Measurements from ENCODE around the gene TPCN2. TPM values are rescaled to one million over a fixed set of nuclear protein-coding genes. Genes with fewer than 3 reads are reported as not detected.

Gene TPCN2
- total RNA-seq, 1 experiment from 2014 or later, result 28.9 TPM

DNA sequence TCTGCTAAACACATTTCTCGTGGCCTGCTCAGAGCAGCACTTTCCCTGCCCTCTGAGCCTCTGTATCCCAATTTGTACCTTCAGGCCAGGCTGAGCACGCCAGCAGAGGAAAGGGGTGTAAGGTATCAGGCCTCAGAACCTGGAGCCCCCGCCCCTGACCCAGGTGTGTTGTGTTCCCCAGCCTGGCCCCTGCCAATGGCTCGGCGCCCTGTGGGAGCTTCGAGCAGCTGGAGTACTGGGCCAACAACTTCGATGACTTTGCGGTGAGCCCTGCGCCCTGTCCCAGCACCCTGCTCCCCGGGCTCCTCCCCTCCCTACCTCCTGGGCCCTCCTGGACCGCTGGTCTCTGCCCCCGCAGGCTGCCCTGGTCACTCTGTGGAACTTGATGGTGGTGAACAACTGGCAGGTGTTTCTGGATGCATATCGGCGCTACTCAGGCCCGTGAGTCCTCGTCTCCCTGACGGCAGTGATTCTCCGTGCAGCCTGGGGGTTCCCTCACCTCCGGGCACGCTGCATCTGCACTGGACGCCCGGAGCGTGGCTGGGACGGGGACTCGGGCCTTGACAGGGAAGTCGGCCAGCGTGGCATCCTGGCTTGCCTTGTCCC, 36.9 kb downstream of the TPCN2 start:
- ChIA-PET CTCF (interaction anchor here (0.5 to 0.6 kb wide), 2 partner anchors 129 to 480 kb away, joined by 3 read pairs; no protein-coding TSS in a partner anchor), POLR2A (ENCODE audit: low non-redundant PET) (no interaction called here)
- H3K4me1 ChIP-seq (ENCODE audit: insufficient read depth, low read length, poor library complexity, severe bottlenecking), result no peaks in the 10 kb centered on the region
- H3K4me3 ChIP-seq (ENCODE audit: low read depth, low read length, poor library complexity, severe bottlenecking), result no peak overlapping the region
- no TSS peak for BruUV-seq (replicated peaks)
- H3K27ac ChIP-seq (ENCODE audit: low read depth, low read length, poor library complexity, severe bottlenecking), result no peak overlapping the region
- TF ChIP-seq, protein P1, sequence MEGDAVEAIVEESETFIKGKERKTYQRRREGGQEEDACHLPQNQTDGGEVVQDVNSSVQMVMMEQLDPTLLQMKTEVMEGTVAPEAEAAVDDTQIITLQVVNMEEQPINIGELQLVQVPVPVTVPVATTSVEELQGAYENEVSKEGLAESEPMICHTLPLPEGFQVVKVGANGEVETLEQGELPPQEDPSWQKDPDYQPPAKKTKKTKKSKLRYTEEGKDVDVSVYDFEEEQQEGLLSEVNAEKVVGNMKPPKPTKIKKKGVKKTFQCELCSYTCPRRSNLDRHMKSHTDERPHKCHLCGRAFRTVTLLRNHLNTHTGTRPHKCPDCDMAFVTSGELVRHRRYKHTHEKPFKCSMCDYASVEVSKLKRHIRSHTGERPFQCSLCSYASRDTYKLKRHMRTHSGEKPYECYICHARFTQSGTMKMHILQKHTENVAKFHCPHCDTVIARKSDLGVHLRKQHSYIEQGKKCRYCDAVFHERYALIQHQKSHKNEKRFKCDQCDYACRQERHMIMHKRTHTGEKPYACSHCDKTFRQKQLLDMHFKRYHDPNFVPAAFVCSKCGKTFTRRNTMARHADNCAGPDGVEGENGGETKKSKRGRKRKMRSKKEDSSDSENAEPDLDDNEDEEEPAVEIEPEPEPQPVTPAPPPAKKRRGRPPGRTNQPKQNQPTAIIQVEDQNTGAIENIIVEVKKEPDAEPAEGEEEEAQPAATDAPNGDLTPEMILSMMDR (conservative IDR thresholded peaks at IDR 0.05; ENCODE audit: low read depth, low read length), result no peak
- TF ChIP-seq EZH2 (IDR thresholded peaks at IDR 0.05; ENCODE audit: borderline replicate concordance, low read depth, low read length, poor library complexity, severe bottlenecking), result no peak
- intact Hi-C loops (cut with micrococcal nuclease; ENCODE audit: unreplicated experiment), result loop anchor here (5.0 kb wide), 1 partner anchor 133 kb away; no protein-coding TSS in a partner anchor
- no peaks in the 10 kb centered on the region for H3K9me3 ChIP-seq (ENCODE audit: low read depth, low read length, poor library complexity, severe bottlenecking)
- H3K36me3 ChIP-seq (ENCODE audit: insufficient read depth, low read length, poor library complexity, severe bottlenecking), result peaks cover 12% of the 10 kb centered on the region
- DNase-seq (ENCODE audit: low spot score), result no peak
- H3K27me3 ChIP-seq (replicated peaks; ENCODE audit: insufficient read depth, low read depth, low read length, poor library complexity), result no peaks in the 10 kb centered on the region

DNA sequence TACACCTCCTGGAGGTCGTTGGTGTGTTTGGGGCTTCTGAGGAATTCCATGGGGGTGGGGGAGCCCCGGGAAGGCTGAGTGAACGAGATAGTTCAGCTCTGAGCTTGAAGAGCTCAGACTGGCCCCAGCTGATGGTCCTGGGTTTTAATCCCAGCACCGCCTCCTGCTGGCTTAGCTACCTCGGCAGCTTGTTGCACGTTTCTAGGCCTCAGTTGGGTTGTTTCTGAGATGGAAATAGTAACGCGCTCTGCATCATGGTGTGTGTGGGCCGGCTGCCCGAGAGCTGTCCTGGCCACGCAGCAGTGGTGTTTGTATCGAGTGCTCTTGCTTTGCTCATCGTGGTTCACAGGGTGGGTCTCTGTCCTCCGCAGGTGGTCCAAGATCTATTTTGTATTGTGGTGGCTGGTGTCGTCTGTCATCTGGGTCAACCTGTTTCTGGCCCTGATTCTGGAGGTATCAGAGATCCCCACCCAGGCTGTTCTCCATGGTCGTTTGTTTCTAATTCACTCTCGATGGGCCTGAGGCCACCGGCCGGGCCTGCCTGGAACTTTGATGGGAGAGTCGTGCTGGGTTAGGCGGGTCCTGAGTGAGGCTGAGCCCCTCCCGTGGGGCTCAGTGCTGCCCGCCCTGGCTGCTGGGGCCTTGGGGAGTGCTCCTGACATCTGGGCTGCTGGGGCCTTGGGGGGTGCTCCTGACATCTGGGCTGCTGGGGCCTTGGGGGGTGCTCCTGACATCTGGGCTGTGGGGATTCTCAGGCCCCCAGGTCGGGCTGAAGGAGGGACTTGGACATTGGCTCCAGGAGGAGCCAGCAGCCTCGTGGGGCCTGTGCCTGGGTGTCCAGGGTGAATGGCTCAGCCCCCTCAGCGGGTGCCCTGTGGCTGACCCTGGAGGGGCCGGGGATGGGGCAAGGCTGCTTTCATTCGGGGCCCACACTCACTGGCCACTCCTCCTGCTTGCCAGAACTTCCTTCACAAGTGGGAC, 37.7 kb downstream of the TPCN2 start:
- ChIA-PET CTCF (interaction anchor here (0.5 to 0.6 kb wide), 2 partner anchors 130 to 480 kb away, joined by 3 read pairs; no protein-coding TSS in a partner anchor), POLR2A (ENCODE audit: low non-redundant PET) (no interaction called here)
- Histone ChIP-seq H3K4me1 (ENCODE audit: insufficient read depth, low read length, poor library complexity, severe bottlenecking) (no peaks in the 10 kb centered on the region), H3K9me3 (ENCODE audit: low read depth, low read length, poor library complexity, severe bottlenecking) (no peaks in the 10 kb centered on the region), H3K36me3 (ENCODE audit: insufficient read depth, low read length, poor library complexity, severe bottlenecking) (peaks cover 12% of the 10 kb centered on the region), H3K27me3 (replicated peaks; ENCODE audit: insufficient read depth, low read depth, low read length, poor library complexity) (no peaks in the 10 kb centered on the region), H3K27ac (ENCODE audit: low read depth, low read length, poor library complexity, severe bottlenecking) (no peak overlapping the region), H3K4me3 (ENCODE audit: low read depth, low read length, poor library complexity, severe bottlenecking) (no peak overlapping the region)
- no peak for TF ChIP-seq EZH2 (IDR thresholded peaks at IDR 0.05; ENCODE audit: borderline replicate concordance, low read depth, low read length, poor library complexity, severe bottlenecking)
- TF ChIP-seq, protein P1 (conservative IDR thresholded peaks at IDR 0.05; ENCODE audit: low read depth, low read length), result 0 out of 2 replicates have a peak, but pooled peaks have one; percentile 23
- DNase-seq (ENCODE audit: low spot score), result peak; percentile 30
- intact Hi-C loops (cut with micrococcal nuclease; ENCODE audit: unreplicated experiment), result loop anchor here (5.0 kb wide), 1 partner anchor 134 kb away; no protein-coding TSS in a partner anchor
- BruUV-seq (replicated peaks), result no TSS peak

DNA sequence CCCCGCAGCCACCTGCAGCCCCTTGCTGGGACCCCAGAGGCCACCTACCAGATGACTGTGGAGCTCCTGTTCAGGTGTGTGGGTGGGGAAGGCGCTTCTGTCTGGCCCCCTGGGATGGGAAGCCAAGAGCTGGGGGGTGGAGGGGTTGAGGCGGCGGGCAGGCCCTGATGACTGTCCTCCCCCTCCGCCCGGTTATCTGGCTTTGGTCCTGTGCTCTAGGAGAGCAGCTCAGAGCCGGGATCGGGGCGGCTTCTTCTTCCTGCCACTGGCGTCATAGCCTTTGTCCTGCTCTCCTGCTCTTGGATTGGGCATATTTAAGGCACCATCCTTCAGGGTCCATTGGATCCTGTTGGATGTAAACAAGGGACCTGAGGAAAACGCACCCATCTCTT, 38.4 kb downstream of the TPCN2 start:
- TF ChIP-seq EZH2 (IDR thresholded peaks at IDR 0.05; ENCODE audit: borderline replicate concordance, low read depth, low read length, poor library complexity, severe bottlenecking), result no peak
- TF ChIP-seq, protein P1 (conservative IDR thresholded peaks at IDR 0.05; ENCODE audit: low read depth, low read length), result no peak
- H3K4me3 ChIP-seq (ENCODE audit: low read depth, low read length, poor library complexity, severe bottlenecking), result no peak overlapping the region
- no peak overlapping the region for H3K27ac ChIP-seq (ENCODE audit: low read depth, low read length, poor library complexity, severe bottlenecking)
- ChIA-PET CTCF (no interaction called here), POLR2A (ENCODE audit: low non-redundant PET) (no interaction called here)
- BruUV-seq (replicated peaks), result no TSS peak
- no peaks in the 10 kb centered on the region for H3K9me3 ChIP-seq (ENCODE audit: low read depth, low read length, poor library complexity, severe bottlenecking)
- intact Hi-C loops (cut with micrococcal nuclease; ENCODE audit: unreplicated experiment), result loop anchor here (5.0 kb wide), 1 partner anchor 135 kb away; no protein-coding TSS in a partner anchor
- no peak for DNase-seq (ENCODE audit: low spot score)
- no peaks in the 10 kb centered on the region for H3K27me3 ChIP-seq (replicated peaks; ENCODE audit: insufficient read depth, low read depth, low read length, poor library complexity)
- no peaks in the 10 kb centered on the region for H3K4me1 ChIP-seq (ENCODE audit: insufficient read depth, low read length, poor library complexity, severe bottlenecking)
- peaks cover 12% of the 10 kb centered on the region for H3K36me3 ChIP-seq (ENCODE audit: insufficient read depth, low read length, poor library complexity, severe bottlenecking)

All from A673 (cell line).